ENCODE results near the gene WDR74. TPM values are rescaled to one million over a fixed set of nuclear protein-coding genes. Genes with fewer than 3 reads are reported as not detected.
A peak's percentile ranks its signal among the peaks of the same experiment; 100 is the strongest.

The WDR74 gene
- total and polyA plus RNA-seq, 2 of the 13 experiments (the other 11 are each of a cell fraction or from before 2014, with no cell fraction given), result 77.0 to 83.3 TPM

DNA sequence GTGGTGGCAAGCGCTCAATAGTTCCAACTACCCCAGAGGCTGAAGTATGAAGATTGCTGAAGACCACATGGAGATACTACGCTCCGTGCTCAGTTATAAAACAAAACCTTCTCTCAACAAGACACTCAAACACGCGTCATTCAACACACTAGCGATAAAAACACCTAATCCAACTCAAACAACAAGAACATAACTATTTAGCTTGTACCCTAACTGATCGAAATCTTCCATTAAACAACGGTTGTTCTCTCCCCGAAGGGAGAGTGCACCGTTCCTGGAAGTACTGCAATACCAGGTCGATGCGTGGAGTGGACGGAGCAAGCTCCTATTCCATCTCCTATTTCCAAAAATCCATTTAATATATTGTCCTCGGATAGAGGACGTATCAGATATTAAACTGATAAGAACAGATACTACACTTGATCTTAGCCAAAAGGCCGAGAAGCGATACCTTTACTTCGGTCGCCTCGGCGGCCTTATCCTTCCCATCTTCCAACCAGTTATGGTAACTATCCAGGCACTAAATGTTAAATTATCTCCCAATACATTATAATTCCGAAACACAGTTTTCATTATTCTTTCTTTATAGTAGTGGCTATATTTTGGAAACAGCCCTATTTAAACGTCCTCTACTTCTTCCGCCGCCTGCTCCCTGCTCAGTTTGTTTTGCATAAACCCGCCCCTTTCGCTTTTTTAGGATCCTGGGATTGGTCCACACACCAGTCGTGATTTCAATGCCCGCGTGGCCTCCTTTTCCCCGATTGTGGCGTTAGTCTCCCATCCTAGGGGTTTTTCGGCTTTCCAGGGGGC lies 2.2 kb upstream of the WDR74 start (continued):
- TF ChIP-seq CHD2 (IDR thresholded peaks at IDR 0.05; ENCODE audit: low read depth, low read length) (peak; percentile 64; the same call in 1 of the 2 replicates), KDM1A (CRISPR knock-in tag; IDR thresholded peaks at IDR 0.05) (no peak), ZNF747 (CRISPR knock-in tag; IDR thresholded peaks at IDR 0.05; ENCODE audit: borderline replicate concordance) (no peak; the same call in 1 of the 2 replicates), ZNF674 (CRISPR knock-in tag; IDR thresholded peaks at IDR 0.05; ENCODE audit: low read depth) (no peak), ESRRA (CRISPR knock-in tag; IDR thresholded peaks at IDR 0.05; ENCODE audit: low read depth) (peak; percentile 52; the same call in 1 of the 2 replicates), ZNF83 (CRISPR knock-in tag; IDR thresholded peaks at IDR 0.05; ENCODE audit: borderline replicate concordance) (no peak), TOPORS (CRISPR knock-in tag; IDR thresholded peaks at IDR 0.05) (peak; percentile 63), NCOA1 (CRISPR knock-in tag; IDR thresholded peaks at IDR 0.05) (no peak), ZNF350 (CRISPR knock-in tag; IDR thresholded peaks at IDR 0.05; ENCODE audit: borderline replicate concordance, low read depth) (no peak), RFX1 (IDR thresholded peaks at IDR 0.05) (no peak; the same call in 1 of the 2 replicates), ZBTB7B (CRISPR knock-in tag; IDR thresholded peaks at IDR 0.05) (peak; percentile 27; the same call in 1 of the 2 replicates), STAG1 (CRISPR knock-in tag; IDR thresholded peaks at IDR 0.05) (peak; percentile 17; the same call in 1 of the 2 replicates), PAXIP1 (CRISPR knock-in tag; conservative IDR thresholded peaks at IDR 0.05) (peak; percentile 57), ZNF207 (IDR thresholded peaks at IDR 0.05; ENCODE audit: borderline replicate concordance) (no peak), PAF1 (CRISPR knock-in tag; IDR thresholded peaks at IDR 0.05) (peak; percentile 91), ZFP37 (CRISPR knock-in tag; IDR thresholded peaks at IDR 0.05; ENCODE audit: borderline replicate concordance) (peak; percentile 92; the same call in 1 of the 2 replicates), TGIF2 (CRISPR knock-in tag; IDR thresholded peaks at IDR 0.05) (peak; percentile 86), TBX2 (CRISPR knock-in tag; IDR thresholded peaks at IDR 0.05; ENCODE audit: borderline replicate concordance) (no peak; the same call in 1 of the 2 replicates), ZNF331 (CRISPR knock-in tag; IDR thresholded peaks at IDR 0.05) (peak; percentile 98), ZNF513 (CRISPR knock-in tag; conservative IDR thresholded peaks at IDR 0.05) (peak; percentile 93), AKAP8 (CRISPR knock-in tag; IDR thresholded peaks at IDR 0.05) (peak; percentile 46; the same call in 1 of the 2 replicates), SUZ12 (IDR thresholded peaks at IDR 0.05; ENCODE audit: low read depth, low read length) (no peak), RBFOX2 (IDR thresholded peaks at IDR 0.05; ENCODE audit: low read depth, low read length) (peak; percentile 91)
- TF ChIP-seq, protein P1, sequence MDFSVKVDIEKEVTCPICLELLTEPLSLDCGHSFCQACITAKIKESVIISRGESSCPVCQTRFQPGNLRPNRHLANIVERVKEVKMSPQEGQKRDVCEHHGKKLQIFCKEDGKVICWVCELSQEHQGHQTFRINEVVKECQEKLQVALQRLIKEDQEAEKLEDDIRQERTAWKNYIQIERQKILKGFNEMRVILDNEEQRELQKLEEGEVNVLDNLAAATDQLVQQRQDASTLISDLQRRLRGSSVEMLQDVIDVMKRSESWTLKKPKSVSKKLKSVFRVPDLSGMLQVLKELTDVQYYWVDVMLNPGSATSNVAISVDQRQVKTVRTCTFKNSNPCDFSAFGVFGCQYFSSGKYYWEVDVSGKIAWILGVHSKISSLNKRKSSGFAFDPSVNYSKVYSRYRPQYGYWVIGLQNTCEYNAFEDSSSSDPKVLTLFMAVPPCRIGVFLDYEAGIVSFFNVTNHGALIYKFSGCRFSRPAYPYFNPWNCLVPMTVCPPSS (IDR thresholded peaks at IDR 0.05), result no peak
- TF ChIP-seq, protein P2, sequence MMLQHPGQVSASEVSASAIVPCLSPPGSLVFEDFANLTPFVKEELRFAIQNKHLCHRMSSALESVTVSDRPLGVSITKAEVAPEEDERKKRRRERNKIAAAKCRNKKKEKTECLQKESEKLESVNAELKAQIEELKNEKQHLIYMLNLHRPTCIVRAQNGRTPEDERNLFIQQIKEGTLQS (CRISPR knock-in tag; IDR thresholded peaks at IDR 0.05), result peak; percentile 85

Measured in HepG2 (cell line).